SK-N-SH treated with all-trans-retinoic acid at 6 μM for 48 hours (cell line): ENCODE results near the gene NTM.

Experiments
- CSDC2 ChIP-seq: fragments of 250-450 bp; sonication (Bioruptor Pico); IDR thresholded peaks from 2 replicates; pipeline ENCODE4 v1.5.0; 2020; ENCODE audit warnings: mild to moderate bottlenecking, moderate library complexity
- GLIS3 ChIP-seq: fragments of 250-450 bp; sonication (Bioruptor Pico); IDR thresholded peaks from 2 replicates; pipeline ENCODE4 v1.5.0; 2020; ENCODE audit warnings: mild to moderate bottlenecking, moderate library complexity
- OSR1 ChIP-seq: fragments of 250-450 bp; sonication (Bioruptor Pico); IDR thresholded peaks from 2 replicates; pipeline ENCODE4 v1.8.0; 2022; ENCODE audit warnings: moderate library complexity, mild to moderate bottlenecking, inconsistent platforms
- RARB ChIP-seq: fragments of 250-450 bp; sonication (Bioruptor Pico); IDR thresholded peaks from 2 replicates; pipeline ENCODE4 v1.8.0; 2021; ENCODE audit warnings: mild to moderate bottlenecking, moderate library complexity
- ZFP3 ChIP-seq: fragments of 250-450 bp; sonication (Bioruptor Pico); IDR thresholded peaks from 2 replicates; pipeline ENCODE4 v1.5.0; 2020; ENCODE audit warnings: mild to moderate bottlenecking, moderate library complexity
- ZFP30 ChIP-seq: fragments of 450-650 bp; formaldehyde crosslinking; IDR thresholded peaks from 2 replicates; pipeline ENCODE4 v1.5.0; 2022; ENCODE audit warnings: mild to moderate bottlenecking, moderate library complexity
- ZNF565 ChIP-seq: fragments of 450-650 bp; formaldehyde crosslinking; conservative IDR thresholded peaks from 2 replicates; pipeline ENCODE4 v1.5.0; 2020; ENCODE audit warnings: low read depth, mild to moderate bottlenecking, moderate library complexity
- TF ChIP-seq, protein P1 (sequence below): fragments of 250-450 bp; sonication (Bioruptor Pico); IDR thresholded peaks from 2 replicates; pipeline ENCODE4 v1.5.1; 2020; ENCODE audit warnings: low read depth, mild to moderate bottlenecking, moderate library complexity

DNA sequence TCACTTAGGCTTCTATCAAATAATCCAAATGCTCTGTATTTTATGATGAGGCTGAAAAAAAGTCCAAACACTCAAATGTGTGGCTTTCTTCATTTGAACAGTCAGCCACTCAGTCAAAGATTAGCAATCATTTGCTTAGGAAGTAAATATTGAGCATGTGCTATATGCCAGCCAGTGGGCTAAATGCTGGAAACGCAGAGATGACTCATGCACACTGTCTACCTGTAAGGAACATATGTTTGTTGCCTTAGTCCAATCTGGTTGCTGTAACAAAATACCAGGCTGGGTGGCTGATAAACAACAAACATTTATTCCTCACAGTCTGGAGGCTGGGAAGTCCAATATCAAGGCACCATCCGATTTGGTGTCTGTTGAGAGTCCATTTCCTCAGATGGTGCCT, 617.3 kb downstream of the NTM start:
- TF ChIP-seq ZNF565 (CRISPR knock-in tag) (no peak), ZFP3 (CRISPR knock-in tag) (no peak), ZFP30 (CRISPR knock-in tag) (no peak), OSR1 (CRISPR knock-in tag) (no peak), GLIS3 (CRISPR knock-in tag) (no peak), RARB (no peak), CSDC2 (no peak)
- TF ChIP-seq, protein P1, sequence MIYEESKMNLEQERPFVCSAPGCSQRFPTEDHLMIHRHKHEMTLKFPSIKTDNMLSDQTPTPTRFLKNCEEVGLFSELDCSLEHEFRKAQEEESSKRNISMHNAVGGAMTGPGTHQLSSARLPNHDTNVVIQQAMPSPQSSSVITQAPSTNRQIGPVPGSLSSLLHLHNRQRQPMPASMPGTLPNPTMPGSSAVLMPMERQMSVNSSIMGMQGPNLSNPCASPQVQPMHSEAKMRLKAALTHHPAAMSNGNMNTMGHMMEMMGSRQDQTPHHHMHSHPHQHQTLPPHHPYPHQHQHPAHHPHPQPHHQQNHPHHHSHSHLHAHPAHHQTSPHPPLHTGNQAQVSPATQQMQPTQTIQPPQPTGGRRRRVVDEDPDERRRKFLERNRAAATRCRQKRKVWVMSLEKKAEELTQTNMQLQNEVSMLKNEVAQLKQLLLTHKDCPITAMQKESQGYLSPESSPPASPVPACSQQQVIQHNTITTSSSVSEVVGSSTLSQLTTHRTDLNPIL = no peak
